ENCODE data around the gene MARK2. TPM values are rescaled to one million over a fixed set of nuclear protein-coding genes. Genes with fewer than 3 reads are reported as not detected.
A peak's percentile ranks its signal among the peaks of the same experiment; 100 is the strongest.

MARK2 gene
- total RNA-seq, 2 donors from 2014 or later: 39.7 to 39.8 TPM

- Mint-ChIP-seq H3K36me3 (ENCODE audit: low read depth) (no peaks in the 10 kb centered on the region), H3K27ac (no peak overlapping the region), H3K27me3 (ENCODE audit: insufficient read depth) (no peaks in the 10 kb centered on the region), H3K4me1 (no peaks in the 10 kb centered on the region), H3K9me3 (peaks cover 24% of the 10 kb centered on the region), H3K4me3 (no peak overlapping the region)
- no peaks in the 10 kb centered on the region for H3K36me3 ChIP-seq (ENCODE audit: control insufficient read depth, insufficient read depth, low read length)
- H3K4me3 ChIP-seq (ENCODE audit: low read length): no peak overlapping the region
- WGBS, 2 experiments (ENCODE audit: insufficient coverage in 1 of 2, insufficient read length in 1 of 2): 89 to 95% methylated on average over 8 to 11 of the region's 11 CpGs
- TF ChIP-seq, protein P1, sequence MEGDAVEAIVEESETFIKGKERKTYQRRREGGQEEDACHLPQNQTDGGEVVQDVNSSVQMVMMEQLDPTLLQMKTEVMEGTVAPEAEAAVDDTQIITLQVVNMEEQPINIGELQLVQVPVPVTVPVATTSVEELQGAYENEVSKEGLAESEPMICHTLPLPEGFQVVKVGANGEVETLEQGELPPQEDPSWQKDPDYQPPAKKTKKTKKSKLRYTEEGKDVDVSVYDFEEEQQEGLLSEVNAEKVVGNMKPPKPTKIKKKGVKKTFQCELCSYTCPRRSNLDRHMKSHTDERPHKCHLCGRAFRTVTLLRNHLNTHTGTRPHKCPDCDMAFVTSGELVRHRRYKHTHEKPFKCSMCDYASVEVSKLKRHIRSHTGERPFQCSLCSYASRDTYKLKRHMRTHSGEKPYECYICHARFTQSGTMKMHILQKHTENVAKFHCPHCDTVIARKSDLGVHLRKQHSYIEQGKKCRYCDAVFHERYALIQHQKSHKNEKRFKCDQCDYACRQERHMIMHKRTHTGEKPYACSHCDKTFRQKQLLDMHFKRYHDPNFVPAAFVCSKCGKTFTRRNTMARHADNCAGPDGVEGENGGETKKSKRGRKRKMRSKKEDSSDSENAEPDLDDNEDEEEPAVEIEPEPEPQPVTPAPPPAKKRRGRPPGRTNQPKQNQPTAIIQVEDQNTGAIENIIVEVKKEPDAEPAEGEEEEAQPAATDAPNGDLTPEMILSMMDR (conservative IDR thresholded peaks at IDR 0.05): no peak
- no peaks in the 10 kb centered on the region for H3K27me3 ChIP-seq (ENCODE audit: control insufficient read depth, insufficient read depth, low read length, poor library complexity, severe bottlenecking)
- H3K9me3 ChIP-seq (ENCODE audit: control insufficient read depth, low read length): peaks cover 20% of the 10 kb centered on the region
- DNase-seq: no peak
- H3K9ac ChIP-seq (ENCODE audit: extremely low read depth, low read length, poor library complexity, severe bottlenecking): no peak overlapping the region
- H3K27ac ChIP-seq (ENCODE audit: low read depth, low read length): no peak overlapping the region
- no peaks in the 10 kb centered on the region for H3K4me1 ChIP-seq (ENCODE audit: control insufficient read depth, insufficient read depth, low read length)
Measured at GRCh38 chr11:63795066-63795465, 43.8 kb upstream of the MARK2 start.

- no peaks in the 10 kb centered on the region for H3K36me3 ChIP-seq (ENCODE audit: control insufficient read depth, insufficient read depth, low read length)
- H3K36me3 Mint-ChIP-seq (ENCODE audit: low read depth): peaks cover 2% of the 10 kb centered on the region
- TF ChIP-seq, protein P1 (conservative IDR thresholded peaks at IDR 0.05): no peak
Measured at GRCh38 chr11:63800921-63801320, 38.0 kb upstream of the MARK2 start.

DNA sequence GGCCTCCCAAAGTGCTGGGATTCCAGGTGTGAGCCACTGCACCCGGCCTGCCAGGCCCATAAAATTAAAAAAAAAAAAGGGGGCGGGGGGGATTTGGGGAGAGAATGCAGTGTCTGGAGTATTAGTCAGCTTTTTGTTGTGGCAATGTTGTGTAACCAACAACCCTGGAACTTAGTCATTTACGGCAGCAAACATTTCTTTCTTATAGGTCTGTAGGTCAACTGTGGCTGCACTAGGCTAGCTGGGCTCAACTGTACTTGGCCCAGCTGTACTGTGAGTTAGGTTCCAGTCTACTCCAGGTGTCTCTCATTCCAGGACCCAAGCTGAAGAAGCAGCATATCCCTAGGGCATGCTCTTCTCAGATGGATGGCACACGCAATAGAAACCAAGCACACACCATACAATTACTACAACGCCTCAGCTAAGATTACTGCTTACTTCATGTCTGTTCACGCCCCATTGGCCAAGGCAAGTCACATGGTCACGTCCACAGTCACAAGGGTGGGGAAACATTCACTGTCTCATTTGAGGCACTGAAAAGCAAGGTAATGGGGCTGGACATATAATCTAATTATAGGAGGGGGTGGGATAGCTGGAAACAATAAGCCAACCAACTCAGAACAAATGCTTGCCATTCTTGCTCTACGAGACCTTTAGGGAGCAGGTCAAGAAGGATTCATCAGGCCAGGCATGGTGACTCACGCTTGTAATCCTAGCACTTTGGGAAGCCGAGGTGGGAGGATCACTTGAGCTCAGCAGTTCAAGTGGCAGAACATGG lies 36.1 kb upstream of the MARK2 start:
- Histone ChIP-seq H3K27ac (ENCODE audit: low read depth, low read length) (no peak overlapping the region), H3K36me3 (ENCODE audit: control insufficient read depth, insufficient read depth, low read length) (no peaks in the 10 kb centered on the region), H3K27me3 (ENCODE audit: control insufficient read depth, insufficient read depth, low read length, poor library complexity, severe bottlenecking) (no peaks in the 10 kb centered on the region), H3K4me3 (ENCODE audit: low read length) (no peak overlapping the region), H3K4me1 (ENCODE audit: control insufficient read depth, insufficient read depth, low read length) (no peaks in the 10 kb centered on the region), H3K9ac (ENCODE audit: extremely low read depth, low read length, poor library complexity, severe bottlenecking) (no peak overlapping the region), H3K9me3 (ENCODE audit: control insufficient read depth, low read length) (no peaks in the 10 kb centered on the region)
- H3K4me1 Mint-ChIP-seq: no peaks in the 10 kb centered on the region
- TF ChIP-seq, protein P1 (conservative IDR thresholded peaks at IDR 0.05): no peak
- H3K36me3 Mint-ChIP-seq (ENCODE audit: low read depth): peaks cover 2% of the 10 kb centered on the region
- 85 to 95% methylated on average over 4 to 10 of the region's 10 CpGs for WGBS, 2 experiments (ENCODE audit: insufficient coverage in 1 of 2, insufficient read length in 1 of 2)
- peak; percentile 52 for DNase-seq
- H3K9me3 Mint-ChIP-seq: peaks cover 2% of the 10 kb centered on the region
- no peak overlapping the region for H3K4me3 Mint-ChIP-seq
- no peak overlapping the region for H3K27ac Mint-ChIP-seq
- peaks cover 2% of the 10 kb centered on the region for H3K27me3 Mint-ChIP-seq (ENCODE audit: insufficient read depth)

More at GRCh38 chr11:63800921-63801320, 38.0 kb upstream of the MARK2 start:
- Mint-ChIP-seq H3K9me3 (peaks cover 7% of the 10 kb centered on the region), H3K27ac (no peak overlapping the region), H3K27me3 (ENCODE audit: insufficient read depth) (peaks cover 2% of the 10 kb centered on the region), H3K4me1 (no peaks in the 10 kb centered on the region), H3K4me3 (no peak overlapping the region)
- H3K27me3 ChIP-seq (ENCODE audit: control insufficient read depth, insufficient read depth, low read length, poor library complexity, severe bottlenecking): no peaks in the 10 kb centered on the region
- H3K9ac ChIP-seq (ENCODE audit: extremely low read depth, low read length, poor library complexity, severe bottlenecking): no peak overlapping the region
- no peaks in the 10 kb centered on the region for H3K9me3 ChIP-seq (ENCODE audit: control insufficient read depth, low read length)
- H3K4me1 ChIP-seq (ENCODE audit: control insufficient read depth, insufficient read depth, low read length): no peaks in the 10 kb centered on the region
- H3K27ac ChIP-seq (ENCODE audit: low read depth, low read length): no peak overlapping the region
- 75 to 77% methylated on average over 4 of the region's 5 CpGs for WGBS, 2 experiments (ENCODE audit: insufficient coverage in 1 of 2, insufficient read length in 1 of 2)
- DNase-seq: no peak
- H3K4me3 ChIP-seq (ENCODE audit: low read length): no peak overlapping the region

Measured in endodermal cell (in vitro differentiated cells).